HG03045 (cell line): ENCODE data around the gene DOK5.
"Not testable (repeated sequence)": the region's sequence is repeated elsewhere in the genome, so short reads cannot be mapped to it uniquely, and the experiment has no call there.

Experiments used
- ATAC-seq: cut with Tn5 transposase; IDR thresholded peaks from one replicate; pipeline ENCODE4 v1.9.1; 2021; ENCODE audit warnings: mild to moderate bottlenecking, moderate library complexity; ENCODE audit not compliant: unreplicated experiment

Gene DOK5

DNA sequence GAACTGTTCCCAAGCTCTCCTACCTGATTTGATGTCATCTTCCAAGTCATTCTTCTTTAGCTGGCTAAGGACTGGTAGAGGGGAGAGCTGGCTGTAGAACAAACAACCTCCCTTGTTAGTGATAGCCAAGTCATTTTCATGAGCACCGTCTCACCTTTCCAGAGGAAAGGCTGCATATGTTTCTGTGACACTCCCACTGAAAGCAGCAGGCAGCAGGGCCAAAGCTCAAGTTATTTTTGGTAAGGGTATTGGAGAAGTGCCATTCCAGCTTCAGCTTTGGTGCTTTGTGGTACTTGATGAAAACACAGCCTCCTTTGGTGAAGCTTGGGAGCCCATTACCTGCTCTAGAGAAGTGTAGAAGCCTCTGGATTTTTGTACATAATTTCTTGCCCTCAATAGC lies 5.4 kb upstream of the DOK5 start:
- ATAC-seq = no peak

DNA sequence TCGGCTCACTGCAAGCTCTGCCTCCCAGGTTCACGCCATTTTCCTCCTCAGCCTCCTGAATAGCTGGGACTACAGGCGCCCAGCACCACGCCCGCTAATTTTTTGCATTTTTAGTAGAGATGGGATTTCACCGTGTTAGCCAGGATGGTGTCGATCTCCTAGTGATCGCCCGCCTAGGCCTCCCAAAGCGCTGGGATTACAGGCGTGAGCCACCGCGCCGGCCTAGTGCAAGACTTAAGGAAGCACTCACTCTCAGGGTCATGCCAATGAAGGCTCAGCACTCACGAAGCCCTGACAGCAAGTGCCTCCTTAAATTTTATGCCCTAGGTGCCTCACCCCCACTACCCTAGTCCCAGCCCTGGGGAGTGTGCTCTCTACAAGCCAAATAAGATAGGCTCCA lies 4.7 kb upstream of the DOK5 start:
- ATAC-seq = no peak

DNA sequence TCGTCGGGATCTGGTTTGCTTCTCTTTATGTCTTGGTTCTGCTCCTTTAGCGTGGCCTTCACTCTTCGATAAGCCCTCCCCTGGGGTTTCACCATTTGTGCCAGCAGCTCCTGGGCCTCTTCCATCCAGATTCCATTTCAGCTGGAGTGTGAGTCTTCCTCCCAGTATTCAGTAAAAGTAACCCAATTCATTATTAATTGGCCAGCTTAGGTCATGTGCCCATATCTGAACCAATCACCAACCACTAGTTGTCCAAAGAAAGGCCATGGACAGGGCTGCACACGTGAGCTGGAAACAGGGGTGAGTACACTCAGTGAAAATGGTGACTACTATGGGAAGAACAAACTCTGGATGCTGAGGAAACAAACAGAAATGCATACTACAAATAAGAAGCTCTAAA lies 2.8 kb upstream of the DOK5 start:
- ATAC-seq = no peak

DNA sequence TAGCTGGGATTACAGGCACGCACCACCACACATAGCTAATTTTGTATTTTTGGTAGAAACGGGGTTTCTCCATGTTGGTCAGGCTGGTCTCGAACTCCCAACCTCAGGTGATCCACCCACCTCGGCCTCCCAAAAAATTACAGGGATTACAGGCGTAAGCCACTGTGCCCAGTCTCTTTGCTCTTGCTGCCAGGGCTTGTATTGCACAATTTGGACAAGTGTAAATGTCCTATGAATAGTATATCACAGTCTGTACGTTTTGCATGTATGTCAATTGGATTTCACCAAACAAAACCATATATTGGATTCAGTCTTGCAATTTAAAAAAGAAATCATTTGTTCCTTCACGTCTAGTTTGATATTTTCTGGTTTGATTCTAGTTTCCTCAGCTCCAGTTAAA lies 2.1 kb upstream of the DOK5 start:
- ATAC-seq = no peak

DNA sequence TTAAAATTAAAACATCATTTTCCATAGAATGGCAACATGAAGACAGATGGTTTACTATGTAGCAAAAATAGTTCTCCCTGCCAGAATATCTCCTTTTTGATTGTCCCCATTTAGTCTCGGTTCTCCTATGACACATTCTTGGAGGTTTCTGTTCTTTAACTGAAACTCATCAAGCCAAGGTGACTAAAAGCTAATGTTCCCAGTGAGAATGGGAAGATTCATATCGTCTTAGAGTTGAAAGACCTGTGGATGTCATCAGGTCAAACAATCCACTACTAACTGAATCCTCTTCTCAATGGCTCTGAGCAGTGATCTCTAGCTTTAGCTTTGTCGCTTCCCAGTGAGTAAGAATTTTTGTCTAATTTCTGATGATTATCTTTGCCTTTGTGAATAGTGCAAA lies 1.3 kb upstream of the DOK5 start:
- no peak for ATAC-seq

DNA sequence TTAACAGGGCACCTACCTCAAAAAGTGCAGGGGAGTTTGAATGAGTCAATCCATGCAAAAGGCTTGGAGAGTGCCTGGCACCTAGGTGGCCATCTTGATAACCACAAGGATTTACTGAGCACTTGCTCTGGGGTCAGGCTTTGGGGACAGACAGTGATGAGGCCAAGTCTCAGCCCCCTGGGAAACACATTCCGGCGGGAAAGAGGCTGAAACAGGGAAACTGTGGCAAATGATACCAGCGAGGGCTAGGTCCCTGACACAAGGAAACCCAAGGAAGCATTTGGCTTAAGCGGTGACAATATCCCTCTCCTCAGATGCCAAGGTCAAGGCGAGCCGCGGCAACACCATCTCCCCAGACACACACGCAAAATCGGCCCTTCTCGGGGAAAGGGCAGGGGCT lies 527 bp upstream of the DOK5 start:
- no peak for ATAC-seq

DNA sequence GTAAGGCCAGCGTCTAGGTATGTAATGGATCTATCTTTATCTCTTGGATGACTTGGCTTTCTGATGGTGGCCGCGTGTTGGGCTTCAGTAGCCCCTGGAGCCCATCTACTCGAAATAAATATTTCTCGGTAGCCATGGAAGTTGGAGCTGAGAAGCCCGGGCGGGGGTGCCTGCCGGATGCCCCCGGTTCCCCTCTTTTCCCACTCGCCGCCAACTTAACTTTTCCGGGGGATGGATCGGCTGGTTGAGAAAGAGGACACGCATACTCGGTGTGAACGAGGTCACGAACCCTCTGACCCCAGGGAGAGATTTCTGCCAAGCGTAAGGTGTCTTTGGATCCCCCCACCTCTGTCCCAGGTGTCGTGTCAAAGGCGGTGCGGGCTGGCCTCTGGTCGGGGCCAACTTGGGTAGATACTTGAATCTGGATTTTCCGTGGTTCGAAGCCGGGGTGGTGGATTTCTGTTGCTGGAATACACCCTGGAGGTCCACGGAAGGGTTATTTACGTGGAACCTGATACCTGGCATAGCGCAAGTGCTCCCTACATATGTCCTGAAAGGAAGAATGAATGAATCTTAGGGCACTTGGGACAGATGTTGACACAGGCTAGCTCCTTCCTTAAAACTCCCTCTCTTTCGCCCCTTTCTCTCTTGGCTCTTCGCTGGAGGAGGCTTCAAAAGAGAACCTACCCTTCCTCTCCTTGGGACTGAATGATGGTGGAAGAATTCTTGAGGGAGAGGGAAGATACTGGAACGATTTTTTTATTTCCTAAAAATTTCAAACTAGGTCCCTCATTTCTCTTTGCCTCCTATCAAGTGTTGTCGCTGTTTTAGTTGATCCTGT lies 996 bp downstream of the DOK5 start:
- no peak for ATAC-seq

DNA sequence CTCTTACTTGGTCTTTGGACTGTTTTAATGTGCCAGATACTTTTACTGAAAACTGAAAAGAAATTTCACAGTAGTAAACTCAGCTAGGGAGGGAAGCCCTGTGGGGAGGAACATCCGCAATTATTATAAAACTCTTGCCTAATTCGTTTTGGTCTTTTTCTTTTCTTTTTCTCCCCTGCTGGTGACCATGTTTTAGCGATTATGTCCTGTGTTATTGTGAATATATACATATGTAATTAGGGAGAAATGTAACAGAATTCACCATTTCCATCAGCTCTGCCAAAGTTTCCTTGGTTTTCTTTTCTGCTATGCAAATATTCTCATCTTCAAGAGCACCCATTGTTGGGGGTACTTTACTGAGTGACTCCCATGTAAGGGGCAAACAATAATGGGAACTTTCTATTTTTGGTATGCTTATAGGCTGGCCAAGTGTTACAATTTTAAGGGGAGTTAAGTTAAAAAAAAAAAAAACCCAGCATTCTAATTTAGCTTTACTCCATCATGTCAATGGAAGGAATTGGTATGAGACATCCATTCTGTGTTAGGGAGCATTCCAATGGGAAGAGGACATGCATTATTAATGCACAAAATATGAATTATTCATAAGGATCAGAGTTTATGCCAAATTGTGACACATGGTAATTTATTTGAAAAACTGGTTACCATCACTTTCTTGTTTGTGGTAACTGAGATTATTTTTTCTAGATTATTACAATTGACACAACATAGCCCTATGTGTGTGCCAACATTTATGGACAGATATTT lies 2.0 kb downstream of the DOK5 start:
- no peak for ATAC-seq

DNA sequence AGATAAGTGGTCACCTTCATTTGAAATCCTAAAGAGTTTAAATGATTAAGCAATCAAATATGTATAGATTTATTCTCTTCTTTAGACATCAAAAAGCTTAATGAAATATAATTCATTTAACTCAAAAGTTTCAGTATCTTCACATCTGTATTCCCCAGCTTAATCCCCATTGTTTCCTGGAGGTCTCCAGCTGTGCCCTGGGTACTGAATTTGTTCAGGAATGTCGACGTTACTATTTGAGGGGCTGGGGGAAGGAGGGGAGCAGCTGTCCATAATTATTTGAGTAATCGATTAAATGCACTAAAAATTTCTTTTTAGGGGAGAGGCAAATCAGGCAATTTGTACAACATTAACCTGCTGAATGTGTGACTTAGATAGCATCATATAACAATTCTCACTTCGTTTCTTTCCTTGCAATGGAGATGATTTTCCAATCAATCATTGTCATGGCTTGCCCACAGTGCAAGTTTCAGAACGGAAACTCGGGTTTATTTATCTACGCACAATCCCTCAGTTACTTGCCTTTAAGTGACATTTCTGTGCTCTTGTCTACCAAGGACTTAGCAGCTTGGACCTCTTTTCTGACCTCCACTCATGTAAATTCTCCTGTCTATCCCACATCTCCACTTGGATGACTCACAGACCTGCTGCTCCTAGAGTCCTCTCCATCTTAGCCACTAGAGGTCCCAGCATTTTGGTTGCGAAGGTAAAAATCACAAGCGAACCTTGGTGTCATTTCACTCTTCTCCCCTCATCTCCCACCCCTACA lies 3.9 kb downstream of the DOK5 start:
- ATAC-seq = no peak

DNA sequence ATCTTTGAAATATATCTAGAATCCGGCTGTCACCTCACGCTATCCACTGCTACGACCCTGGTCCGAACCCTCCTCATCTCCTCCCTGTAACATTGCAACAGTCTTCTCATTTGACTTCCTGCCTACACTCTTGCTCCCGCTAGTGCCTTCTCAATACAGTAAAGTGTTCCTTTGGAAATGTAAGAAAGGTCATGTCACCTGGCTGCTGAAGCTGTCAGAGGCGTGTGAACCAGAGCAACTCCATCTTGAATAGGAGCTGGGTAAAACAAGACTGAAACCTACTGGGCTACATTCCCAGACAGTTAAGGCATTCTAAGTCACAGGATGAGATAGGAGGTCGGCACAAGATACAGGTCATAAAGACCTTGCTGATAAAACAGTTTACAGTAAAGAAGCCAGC lies 4.5 kb downstream of the DOK5 start:
- not testable (repeated sequence) for ATAC-seq

DNA sequence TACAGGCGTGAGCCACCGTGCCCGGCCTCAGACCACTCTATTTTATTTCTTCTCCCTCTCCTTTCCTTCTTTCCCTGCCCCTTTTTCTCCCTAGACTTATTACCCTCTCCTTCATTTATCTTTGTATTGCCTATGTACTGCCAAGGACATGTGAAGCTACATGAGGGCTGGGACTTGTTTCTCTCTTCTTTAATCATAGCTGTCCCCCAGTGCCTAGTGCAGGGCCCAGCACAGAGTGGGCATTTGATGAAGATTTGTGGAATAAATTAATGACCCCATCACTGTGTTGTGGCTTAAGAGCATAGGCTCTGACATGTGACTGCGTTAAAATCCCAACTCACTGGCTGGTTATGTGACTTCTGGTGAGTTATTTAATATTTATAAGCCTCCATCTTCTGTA lies 6.0 kb downstream of the DOK5 start:
- no peak for ATAC-seq

DNA sequence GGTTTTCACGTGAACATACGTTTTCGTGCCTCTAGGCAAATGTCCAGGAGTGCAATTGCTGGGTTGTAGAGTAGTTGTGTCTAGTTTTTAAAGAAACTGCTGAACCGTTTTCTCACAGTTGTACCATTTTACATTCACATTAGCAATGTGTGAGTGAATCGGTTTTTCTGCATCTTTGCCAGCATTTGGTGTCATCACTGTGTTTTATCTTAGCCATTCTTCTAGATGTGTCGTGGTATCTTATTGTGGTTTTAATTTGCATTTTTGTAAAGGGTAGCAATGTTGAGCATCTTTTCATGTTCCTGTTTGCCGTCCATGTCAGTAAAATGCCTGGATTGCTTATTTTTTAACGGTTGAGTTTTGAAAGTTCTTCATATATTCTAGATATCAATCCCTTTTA lies 10.2 kb downstream of the DOK5 start:
- ATAC-seq = no peak

DNA sequence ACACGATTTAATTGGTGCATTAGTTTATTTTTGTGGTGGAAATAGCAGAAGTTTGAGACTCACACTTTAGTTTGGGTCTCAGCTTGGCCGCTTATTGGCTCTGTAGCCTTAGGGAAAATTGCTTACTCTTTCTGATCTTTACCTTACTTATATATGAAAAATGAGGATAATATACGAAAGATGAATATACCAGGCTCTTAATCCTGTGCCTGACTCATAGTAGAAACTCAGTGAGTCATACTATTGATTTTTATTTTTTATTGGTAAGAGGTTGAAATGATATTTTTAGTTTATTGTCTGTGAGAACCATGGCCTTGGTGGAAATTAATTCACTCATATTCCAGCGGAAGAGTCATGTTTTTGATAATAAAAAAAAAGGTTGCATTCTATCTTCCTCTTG lies 11.2 kb downstream of the DOK5 start:
- ATAC-seq = no peak

DNA sequence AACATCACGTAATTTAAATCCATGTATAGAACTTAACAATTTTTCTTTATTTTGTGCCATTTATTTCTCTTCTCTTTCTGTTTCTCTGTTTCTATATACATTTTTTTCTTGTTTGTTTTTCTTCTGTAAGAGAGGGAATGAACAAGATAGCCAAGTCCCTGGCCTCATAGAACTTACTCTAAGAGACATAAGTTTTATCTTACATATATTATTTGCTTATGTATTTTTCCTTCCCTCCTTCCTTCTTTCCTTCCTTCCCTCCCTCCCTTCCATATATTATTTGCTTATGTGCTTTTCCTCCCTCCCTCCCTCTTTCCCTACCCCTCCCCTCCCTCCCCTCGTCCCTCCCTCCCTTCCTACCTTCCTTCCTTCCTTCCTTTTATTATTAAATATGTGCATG lies 13.0 kb downstream of the DOK5 start:
- no peak for ATAC-seq

DNA sequence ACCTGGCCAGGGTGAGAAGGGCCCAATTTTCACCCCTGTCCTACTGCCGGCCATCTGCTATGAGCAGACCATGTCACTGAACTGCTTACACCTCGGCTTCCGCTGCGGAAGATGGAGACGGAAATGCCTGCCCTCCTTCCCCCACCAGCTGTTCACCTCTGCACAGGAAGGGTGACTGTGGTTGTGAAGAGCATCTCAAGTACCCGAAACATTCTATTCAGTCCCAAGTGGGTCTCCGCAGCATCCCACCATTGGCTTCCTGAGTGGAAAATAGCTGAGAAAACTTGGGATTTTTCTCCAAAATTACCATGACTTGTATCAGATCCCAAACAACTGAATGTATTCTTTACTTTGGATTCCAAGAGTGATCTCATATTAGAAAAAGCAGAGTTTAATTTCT lies 16.1 kb downstream of the DOK5 start:
- ATAC-seq = no peak

DNA sequence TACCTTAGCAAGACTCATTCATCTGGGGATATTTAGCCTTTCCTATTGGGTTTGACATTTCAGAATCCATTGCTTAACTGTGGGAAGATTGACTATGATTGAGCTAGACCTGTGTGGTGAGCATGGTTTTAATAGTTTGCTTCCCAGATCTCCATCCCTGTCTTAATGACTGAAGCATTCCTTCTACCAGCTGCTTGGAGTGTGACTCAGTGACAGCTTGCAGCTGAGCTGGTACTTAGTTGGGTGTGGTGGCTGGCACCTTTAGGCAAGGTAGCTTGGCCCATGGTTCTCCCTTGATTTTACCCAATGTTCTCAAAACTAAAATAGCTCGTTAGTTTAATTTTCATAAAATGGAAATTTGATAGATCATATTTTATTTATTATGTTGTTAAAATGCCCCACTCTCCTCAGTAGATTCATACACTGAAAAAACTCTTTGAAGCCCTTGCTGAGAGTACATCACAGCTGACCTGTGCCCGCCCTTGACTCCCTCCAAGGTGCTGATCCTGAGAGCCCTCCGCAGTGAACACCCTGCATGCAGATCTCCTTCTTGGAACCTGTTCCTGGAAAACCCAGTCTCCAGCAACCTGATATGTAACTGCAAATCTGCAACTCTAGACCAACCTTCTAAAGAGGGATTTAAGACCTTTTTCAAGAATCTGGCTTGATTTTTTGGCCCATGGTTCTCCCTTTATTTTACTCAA lies 19.1 kb downstream of the DOK5 start:
- ATAC-seq = no peak

DNA sequence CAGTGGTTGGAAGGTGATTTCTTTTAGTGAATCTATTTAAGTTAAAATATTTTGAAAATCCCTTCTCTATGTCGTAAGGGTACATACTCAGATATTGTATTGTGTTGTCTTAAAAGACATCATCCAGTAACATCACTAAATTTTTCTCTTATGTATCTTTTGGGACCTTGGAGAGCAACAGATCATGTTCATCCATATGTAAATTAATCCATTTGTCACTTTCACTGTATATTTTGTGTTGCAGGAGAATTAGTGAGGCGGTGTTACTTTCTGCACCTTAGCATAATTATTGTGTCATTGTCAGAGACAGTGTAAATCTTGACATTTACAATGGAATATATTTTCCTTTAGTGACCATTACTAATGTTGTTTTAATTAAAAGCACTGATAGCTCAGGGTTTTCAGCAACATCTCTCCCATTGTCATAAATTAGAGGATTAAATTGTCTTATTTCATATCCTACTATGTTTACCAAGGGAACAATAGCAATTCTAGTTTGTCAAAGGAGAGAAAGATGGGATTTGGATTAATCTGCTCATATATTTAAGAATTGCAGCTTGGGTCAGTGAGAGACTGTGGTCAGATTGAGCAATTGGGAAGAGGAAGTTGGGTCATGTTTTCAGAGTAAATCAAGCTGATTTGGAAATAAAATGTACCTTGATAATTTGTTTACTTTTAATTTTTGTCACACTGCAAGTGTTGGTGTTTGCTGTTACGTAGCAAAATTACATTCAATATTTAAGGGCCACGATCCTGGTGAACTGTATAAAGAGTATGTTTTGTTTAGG lies 22.7 kb downstream of the DOK5 start:
- ATAC-seq = no peak

DNA sequence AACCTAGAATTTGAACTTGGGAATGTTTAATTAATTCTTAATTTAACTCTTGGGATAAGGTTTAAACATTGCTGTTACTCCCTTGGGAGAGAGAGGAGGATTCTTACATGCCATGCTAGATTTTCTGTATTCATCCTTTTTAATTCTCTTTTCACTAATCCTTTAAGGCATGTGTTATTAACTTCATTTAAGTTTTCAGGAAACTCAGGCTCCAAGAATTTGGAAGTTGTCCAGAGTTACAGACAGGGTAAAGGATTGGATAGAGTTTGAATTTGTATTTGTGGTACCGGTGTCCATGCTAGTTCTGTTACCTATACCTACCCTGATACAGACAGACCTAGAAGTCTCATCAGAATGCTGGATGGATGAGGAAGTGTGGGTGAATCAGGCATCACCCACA lies 23.7 kb downstream of the DOK5 start:
- no peak for ATAC-seq

DNA sequence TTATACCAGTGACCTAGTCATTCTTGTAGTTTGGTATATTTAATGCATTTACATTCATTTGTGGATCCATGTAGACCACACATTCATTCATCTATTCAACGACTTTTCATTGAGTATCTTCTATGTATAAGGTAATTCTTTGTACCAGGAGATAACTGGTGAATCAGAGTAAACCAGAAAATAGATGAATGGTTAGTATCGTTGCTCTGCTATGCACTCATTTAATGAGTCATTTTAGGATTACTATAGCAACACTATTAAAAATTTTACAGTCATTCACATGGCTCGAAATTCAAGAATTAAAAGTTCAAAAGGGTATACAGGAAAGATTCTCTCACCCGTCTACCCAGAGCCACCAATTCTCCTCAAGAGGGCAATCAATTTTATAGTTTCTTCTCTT lies 26.8 kb downstream of the DOK5 start:
- ATAC-seq = no peak

DNA sequence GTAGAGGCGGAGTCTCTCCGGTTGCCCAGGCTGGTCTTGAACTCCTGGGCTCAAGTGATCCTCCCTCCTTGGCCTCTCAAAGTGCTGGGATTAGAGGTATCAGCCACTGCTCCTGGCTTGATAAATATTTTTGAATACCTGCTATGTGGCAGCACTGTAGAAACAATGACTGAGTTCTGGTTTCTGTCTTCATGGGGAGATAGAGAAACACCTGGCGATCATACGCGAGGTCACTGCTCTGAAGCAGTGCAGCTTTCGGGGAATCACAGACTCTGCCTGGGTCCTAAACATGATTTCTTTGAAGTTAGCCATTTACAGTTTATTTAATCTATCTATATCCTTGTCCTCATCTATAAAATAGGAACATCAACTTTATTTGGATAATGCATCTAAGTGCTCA lies 31.2 kb downstream of the DOK5 start:
- no peak for ATAC-seq
